ENCODE data around the gene PHLDB3. TPM values are rescaled to one million over a fixed set of nuclear protein-coding genes. Genes with fewer than 3 reads are reported as not detected.
"Not testable (repeated sequence)": the region's sequence is repeated elsewhere in the genome, so short reads cannot be mapped to it uniquely, and the experiment has no call there.

Gene PHLDB3
- polyA plus RNA-seq, 3 donors from 2014 or later: 0.51 to 3.2 (median 1.3) TPM

DNA sequence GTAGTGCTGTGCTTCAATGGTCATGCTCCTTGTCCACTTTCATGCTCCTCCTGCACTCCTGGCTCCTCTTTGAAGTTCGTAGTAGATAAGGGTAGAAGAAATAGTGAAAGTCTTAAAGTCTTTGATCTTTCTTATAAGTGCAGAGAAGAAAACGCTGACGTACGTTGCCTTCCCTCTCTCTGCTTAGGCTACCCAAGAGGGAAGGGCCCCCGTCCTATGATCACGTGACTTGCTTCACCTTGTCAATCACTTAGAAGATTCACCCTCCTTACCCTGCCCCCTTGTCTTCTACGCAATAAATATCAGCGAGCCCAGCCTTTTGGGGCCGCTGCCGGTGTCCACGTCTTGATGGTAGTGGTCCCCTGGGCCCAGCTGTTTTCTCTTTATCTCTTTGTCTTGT lies 67.3 kb downstream of the PHLDB3 start:
- not testable (repeated sequence) for H3K4me3 Mint-ChIP-seq

DNA sequence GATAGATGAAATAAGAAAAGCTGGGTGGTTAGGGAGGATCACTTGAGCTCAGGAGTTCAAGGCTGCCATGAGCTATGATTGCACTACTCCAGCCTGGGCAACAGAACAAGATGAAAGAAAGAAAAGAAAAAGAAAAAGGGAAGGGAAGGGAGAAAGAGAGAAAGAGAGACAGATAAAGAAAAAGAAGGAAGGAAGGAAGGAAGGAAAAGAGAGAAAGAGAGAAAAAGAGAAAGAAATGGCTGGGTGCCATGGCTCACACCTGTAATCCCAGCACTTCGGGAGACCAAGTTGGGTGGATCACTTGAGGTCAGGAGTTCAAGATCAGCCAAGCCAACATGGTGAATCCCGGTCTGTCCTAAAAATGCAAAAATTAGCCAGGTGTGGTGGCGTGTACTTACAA lies 68.8 kb downstream of the PHLDB3 start:
- Mint-ChIP-seq H3K4me3 (no peak overlapping the region), H3K27ac (peak overlapping the region in 4 of 6 donors; percentile 4 to 93 (median 84))

More for the DNA sequence above, 67.3 kb downstream of the PHLDB3 start:
- Mint-ChIP-seq H3K4me1 (peaks cover 37 to 40% of the 10 kb centered on the region in 2 donors), H3K27ac (peak overlapping the region; percentile 75 to 83 (median 80))
- H3K9me3 Mint-ChIP-seq; H3K36me3 Mint-ChIP-seq; DNase-seq; H3K27me3 Mint-ChIP-seq (ENCODE audit: low read depth in 3 of 3): not testable (repeated sequence)

DNA sequence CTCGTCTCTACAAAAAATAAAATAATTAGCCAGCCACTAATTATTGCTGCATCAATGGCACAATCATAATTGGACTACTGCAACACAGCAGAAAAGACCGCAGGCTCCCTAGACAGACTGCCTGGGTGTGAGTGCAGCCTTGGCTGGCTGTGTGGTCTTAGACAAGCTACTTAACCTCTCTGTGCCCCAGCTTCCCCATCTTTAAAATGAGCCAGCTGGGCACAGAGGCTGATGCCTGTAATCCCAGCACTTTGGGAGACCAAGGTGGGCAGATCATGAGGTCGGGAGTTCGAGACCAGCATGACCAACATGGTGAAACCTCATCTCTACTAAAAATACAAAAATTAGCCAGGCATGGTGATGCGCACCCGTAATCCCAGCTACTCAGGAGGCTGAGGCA lies 70.9 kb downstream of the PHLDB3 start:
- Mint-ChIP-seq H3K4me3 (no peak overlapping the region), H3K27me3 (ENCODE audit: low read depth in 3 of 3) (peaks cover 0 to 2% (median 1%) of the 10 kb centered on the region in 3 donors), H3K9me3 (no peaks in the 10 kb centered on the region), H3K36me3 (no peaks in the 10 kb centered on the region), H3K4me1 (peaks cover 22 to 24% of the 10 kb centered on the region in 2 donors), H3K27ac (no peak overlapping the region)
- no peak for DNase-seq

More for the DNA sequence above, 68.8 kb downstream of the PHLDB3 start:
- no peaks in the 10 kb centered on the region for H3K36me3 Mint-ChIP-seq
- H3K9me3 Mint-ChIP-seq: no peaks in the 10 kb centered on the region
- H3K4me1 Mint-ChIP-seq: peaks cover 37 to 40% of the 10 kb centered on the region in 2 donors
- DNase-seq: no peak
- H3K27me3 Mint-ChIP-seq (ENCODE audit: low read depth in 3 of 3): peaks cover 0 to 2% (median 1%) of the 10 kb centered on the region in 3 donors

DNA sequence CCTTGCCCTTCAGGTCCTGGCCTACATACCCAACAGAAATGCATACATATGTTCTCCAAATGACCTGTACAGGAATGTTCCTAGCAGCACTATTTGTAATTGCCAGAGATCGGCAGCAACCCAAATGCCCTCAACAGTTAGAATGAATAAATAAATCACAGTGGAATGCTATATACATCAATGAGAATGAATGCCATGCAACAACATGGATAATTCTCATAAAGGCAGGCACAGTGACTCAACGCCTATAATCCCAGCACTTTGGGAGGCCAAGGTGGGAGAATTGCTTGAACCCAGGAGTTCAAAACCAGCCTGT lies 71.2 kb downstream of the PHLDB3 start:
- Mint-ChIP-seq H3K4me3 (no peak overlapping the region), H3K27me3 (ENCODE audit: low read depth in 3 of 3) (peaks cover 0 to 2% (median 1%) of the 10 kb centered on the region in 3 donors), H3K27ac (peak overlapping the region in 4 of 6 donors; percentile 16 to 60 (median 18)), H3K4me1 (peaks cover 18 to 20% of the 10 kb centered on the region in 2 donors), H3K9me3 (no peaks in the 10 kb centered on the region), H3K36me3 (no peaks in the 10 kb centered on the region)
- DNase-seq: no peak

DNA sequence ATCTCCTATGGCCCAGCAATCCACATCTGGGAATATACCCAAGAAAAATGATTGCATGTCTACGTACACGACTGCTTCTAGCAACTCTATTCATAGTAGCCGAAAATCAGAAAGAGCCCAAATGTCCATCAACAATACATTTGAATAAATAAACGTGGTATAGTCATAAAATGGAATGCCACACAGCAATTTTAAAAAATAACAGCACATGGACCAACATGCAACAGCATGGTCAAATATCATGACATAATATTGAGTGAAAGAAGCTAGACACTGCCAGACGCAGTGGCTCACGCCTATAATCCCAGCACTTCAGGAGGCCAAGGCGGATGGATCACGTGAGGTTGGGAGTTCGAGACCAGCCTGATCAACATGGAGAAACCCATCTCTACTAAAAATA lies 73.6 kb downstream of the PHLDB3 start:
- Mint-ChIP-seq H3K4me3 (no peak overlapping the region), H3K9me3 (no peaks in the 10 kb centered on the region), H3K4me1 (peaks cover 4 to 9% of the 10 kb centered on the region in 2 donors), H3K36me3 (no peaks in the 10 kb centered on the region), H3K27ac (peak overlapping the region in 1 of 6 donors; percentile 45), H3K27me3 (ENCODE audit: low read depth in 3 of 3) (peaks cover 2 to 3% (median 2%) of the 10 kb centered on the region in 3 donors)
- DNase-seq: no peak

DNA sequence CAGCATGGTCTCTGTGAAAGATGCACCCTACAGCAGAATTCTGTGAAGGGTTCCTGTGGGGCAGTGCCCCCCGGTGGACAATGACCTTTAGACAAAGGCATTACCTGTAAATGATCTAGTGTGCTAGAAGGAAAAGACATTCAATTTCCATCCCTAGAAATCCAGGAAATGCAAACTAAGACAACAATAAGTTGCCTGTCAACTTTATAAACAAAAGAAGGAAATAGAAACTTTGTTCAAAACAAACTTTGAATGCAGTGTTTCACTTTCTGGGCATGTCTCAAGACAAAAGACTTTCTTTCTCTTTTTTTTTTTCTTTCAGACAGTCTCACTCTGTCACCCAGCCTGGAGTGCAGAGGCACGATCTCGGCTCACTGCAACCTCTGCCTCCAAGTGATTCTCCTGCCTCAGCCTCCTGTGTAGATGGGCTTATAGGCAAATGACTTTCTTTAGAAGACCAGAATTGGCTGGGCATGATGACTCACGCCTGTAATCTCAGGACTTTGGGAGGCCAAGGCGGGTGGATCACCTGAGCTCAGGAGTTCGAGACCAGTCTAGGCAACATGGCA lies 74.3 kb downstream of the PHLDB3 start:
- Mint-ChIP-seq H3K4me3 (no peak overlapping the region), H3K27ac (no peak overlapping the region)
- DNase-seq: no peak

DNA sequence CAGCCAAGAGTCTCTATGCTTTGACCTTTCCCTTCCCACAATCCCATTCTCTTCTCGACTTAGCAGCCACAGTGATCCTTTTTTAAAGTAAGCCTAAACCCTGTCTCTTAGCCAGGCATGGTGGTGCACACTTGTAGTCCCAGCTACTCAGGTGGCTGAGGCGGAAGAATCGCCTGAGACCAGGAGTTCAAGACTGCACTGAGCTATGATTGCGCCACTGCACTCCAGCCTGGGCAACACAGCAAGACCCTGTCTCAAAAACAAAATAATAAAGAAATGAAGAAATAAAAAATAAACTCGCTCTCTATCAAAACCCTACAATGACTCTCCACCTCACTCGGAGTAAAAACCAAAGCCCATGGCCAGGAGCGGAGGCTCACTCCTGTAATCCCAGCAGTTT lies 75.2 kb downstream of the PHLDB3 start:
- Mint-ChIP-seq H3K9me3 (no peaks in the 10 kb centered on the region), H3K27ac (peak overlapping the region in 1 of 6 donors; percentile 43), H3K4me1 (peaks cover 4 to 9% of the 10 kb centered on the region in 2 donors), H3K27me3 (ENCODE audit: low read depth in 3 of 3) (peaks cover 0 to 3% (median 2%) of the 10 kb centered on the region in 3 donors), H3K36me3 (no peaks in the 10 kb centered on the region), H3K4me3 (no peak overlapping the region)
- no peak for DNase-seq

More for the DNA sequence above, 74.3 kb downstream of the PHLDB3 start:
- peaks cover 0 to 3% (median 2%) of the 10 kb centered on the region in 3 donors for H3K27me3 Mint-ChIP-seq (ENCODE audit: low read depth in 3 of 3)
- no peaks in the 10 kb centered on the region for H3K9me3 Mint-ChIP-seq
- H3K4me1 Mint-ChIP-seq: peaks cover 4 to 9% of the 10 kb centered on the region in 2 donors
- no peaks in the 10 kb centered on the region for H3K36me3 Mint-ChIP-seq

DNA sequence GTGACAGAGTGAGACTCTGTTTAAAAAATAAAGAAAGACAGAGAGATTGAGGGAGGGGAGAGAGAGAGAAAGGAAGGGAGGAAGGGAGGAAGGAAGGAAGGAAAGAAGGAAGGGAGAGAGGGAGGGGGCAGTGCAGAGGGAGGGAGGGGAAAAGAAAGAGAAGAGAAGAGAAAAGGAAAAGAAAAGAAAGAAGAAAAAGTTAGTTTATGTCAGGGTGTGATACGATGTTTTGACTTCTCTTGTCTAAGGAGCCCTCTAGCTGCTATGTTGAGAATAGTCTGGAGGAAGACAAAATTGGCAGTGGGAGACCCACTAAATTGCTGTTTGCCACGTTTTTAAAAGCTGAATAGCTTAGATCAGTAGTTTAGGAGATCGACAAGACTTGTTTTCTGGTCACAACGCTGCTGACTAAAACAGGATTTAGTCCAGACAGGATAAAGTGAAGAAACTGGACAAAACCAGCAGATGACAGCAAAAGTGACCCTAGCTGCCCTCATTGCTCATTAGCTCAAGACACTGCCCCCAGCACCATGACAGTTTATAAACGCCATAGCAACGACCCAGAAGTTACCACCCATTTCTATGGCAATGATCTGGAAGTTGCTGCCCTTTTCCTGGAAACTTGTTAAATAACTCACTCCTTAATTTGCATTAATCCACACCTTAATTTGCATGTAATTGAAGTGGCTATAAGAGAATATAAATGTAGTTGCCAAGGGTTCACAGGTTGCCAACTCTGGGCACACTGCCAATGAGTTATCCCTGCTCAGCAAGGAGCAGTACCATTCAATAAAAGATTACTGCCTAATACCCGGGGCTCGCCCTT lies 78.8 kb downstream of the PHLDB3 start:
- no peak overlapping the region for H3K4me3 Mint-ChIP-seq
- H3K27me3 Mint-ChIP-seq (ENCODE audit: low read depth in 3 of 3): peaks cover 2 to 5% (median 3%) of the 10 kb centered on the region in 3 donors
- H3K36me3 Mint-ChIP-seq: no peaks in the 10 kb centered on the region
- DNase-seq: no peak
- H3K4me1 Mint-ChIP-seq: no peaks in the 10 kb centered on the region
- H3K27ac Mint-ChIP-seq: peak overlapping the region in 2 of 6 donors; percentile 13 to 64
- no peaks in the 10 kb centered on the region for H3K9me3 Mint-ChIP-seq

Other genes starting within 250 kb of the PHLDB3 start
- gene PSG9, start 235.2 kb downstream of the PHLDB3 start, polyA plus RNA-seq: not detected
- gene CD177, start 151.1 kb downstream of the PHLDB3 start, polyA plus RNA-seq: not detected
- gene TEX101, start 89.9 kb downstream of the PHLDB3 start, polyA plus RNA-seq: not detected
- gene LYPD3, start 39.1 kb downstream of the PHLDB3 start, polyA plus RNA-seq: 1 to 10 TPM; 1.3 to 2.4 (median 1.4) TPM
- gene ETHE1, start 22.5 kb upstream of the PHLDB3 start, polyA plus RNA-seq: 100 to 1,000 TPM in 1 of 3 donors, 10 to 100 TPM in 2; 70.5 to 156 (median 74.5) TPM
- gene ZNF575, start 28.4 kb upstream of the PHLDB3 start, polyA plus RNA-seq: 1 to 10 TPM; 1.1 to 3.5 (median 1.7) TPM
- 10 to 100 TPM; 13.3 to 34.3 (median 15.2) TPM for gene XRCC1, start 70.8 kb upstream of the PHLDB3 start, polyA plus RNA-seq
- 1 to 10 TPM in 1 of 3 donors, under 1 TPM in 1, not detected in 1; 0.61 to 3.9 TPM for gene PINLYP, start 71.1 kb upstream of the PHLDB3 start, polyA plus RNA-seq
- 1 to 10 TPM in 1 of 3 donors, under 1 TPM in 1, not detected in 1; 0.38 to 2.6 TPM for gene IRGQ, start 91.4 kb upstream of the PHLDB3 start, polyA plus RNA-seq
- gene ZNF576, start 91.8 kb upstream of the PHLDB3 start, polyA plus RNA-seq: 10 to 100 TPM in 1 of 3 donors, 1 to 10 TPM in 2; 6.7 to 12.8 (median 7.1) TPM
- under 1 TPM in 2 of 3 donors, not detected in 1; 0.43 to 0.86 TPM for gene SRRM5, start 107.3 kb upstream of the PHLDB3 start, polyA plus RNA-seq
- 10 to 100 TPM; 10.6 to 28.5 (median 19.7) TPM for gene ZNF428, start 114.9 kb upstream of the PHLDB3 start, polyA plus RNA-seq
- under 1 TPM in 1 of 3 donors, not detected in 2; 0.10 TPM for gene CADM4, start 135.1 kb upstream of the PHLDB3 start, polyA plus RNA-seq
- 1 to 10 TPM; 3.4 to 6.1 (median 5.7) TPM for gene PLAUR, start 165.4 kb upstream of the PHLDB3 start, polyA plus RNA-seq
- under 1 TPM in 1 of 3 donors, not detected in 2; 0.13 TPM for gene IRGC, start 211.3 kb upstream of the PHLDB3 start, polyA plus RNA-seq

All from immature natural killer cell (primary cell).